Measurements from ENCODE around the gene NUP205.

- TF ChIP-seq CTCF (conservative IDR thresholded peaks at IDR 0.05; ENCODE audit: low read depth, low read length) (no peak), EZH2 (IDR thresholded peaks at IDR 0.05; ENCODE audit: borderline replicate concordance, low read depth, low read length, poor library complexity, severe bottlenecking) (no peak)
Measured at GRCh38 chr7:135525426-135525825, 32.3 kb upstream of the NUP205 start.
